Endothelial cell of coronary artery (primary cell): Measurements from ENCODE around the gene PSD2. TPM values are rescaled to one million over a fixed set of nuclear protein-coding genes. Genes with fewer than 3 reads are reported as not detected.

Experiments used
- total RNA-seq: library from RNA; depleted of rRNA; stranded (reverse); fragments of >200 nt; gene quantifications from 2 replicates; pipeline ENCODE4 v1.2.3, GENCODE V29; 2014

The PSD2 gene
- not detected in 2 replicates for total RNA-seq

DNA sequence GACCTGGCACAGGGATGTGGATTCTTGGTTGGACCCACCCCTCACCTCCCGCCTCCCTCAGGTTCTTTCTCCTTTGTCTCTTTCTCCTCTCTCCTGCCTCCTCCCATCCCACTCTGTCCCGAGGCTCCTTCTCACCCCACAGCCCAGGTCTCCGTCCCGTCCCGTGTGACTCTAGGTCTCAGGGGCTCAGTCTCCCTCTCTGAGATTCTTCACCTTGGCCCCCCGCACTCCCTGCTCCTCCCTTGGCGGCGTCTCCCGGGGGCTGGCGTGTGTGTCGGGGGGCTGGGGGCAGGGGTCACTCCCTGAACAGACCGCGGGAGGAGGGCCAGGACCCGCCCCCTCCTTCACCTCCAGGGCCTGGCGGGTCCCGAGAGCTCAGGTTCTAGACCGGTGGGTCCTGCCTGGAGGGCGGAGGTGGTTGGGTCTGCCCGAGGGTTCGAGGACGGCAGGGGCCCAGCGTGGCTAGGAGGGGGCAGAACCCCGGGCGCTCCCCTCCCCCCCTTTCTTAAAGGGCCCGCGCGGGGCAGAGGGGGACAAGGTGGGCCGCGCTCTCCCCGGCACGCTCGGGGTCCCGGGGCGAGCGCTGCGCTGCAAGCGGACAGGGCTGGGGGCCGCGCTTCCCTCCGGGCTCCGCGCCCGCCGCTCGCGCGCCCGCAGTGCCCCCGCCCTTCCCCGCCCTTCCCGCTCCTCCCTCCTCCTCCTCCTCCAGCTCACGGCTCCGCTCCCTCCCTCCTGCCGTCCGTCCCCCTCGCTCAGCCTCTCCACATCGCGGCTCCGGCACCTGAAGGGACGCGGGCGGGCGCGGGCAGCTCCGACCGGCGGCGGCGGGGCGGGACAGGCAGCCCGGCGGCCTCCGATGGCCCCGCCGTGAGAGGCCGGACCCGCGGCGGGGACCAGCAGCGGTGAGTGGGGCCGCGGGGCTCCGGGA is at the start of gene PSD2:
Gene PSD2 (plus strand): TSS at position 735 of the 928 bp plus-strand sequence. CDS start 13,633 bp downstream, outside the sequence.

Other genes starting within 250 kb of the PSD2 start
- gene UBE2D2, start 234.5 kb upstream of the PSD2 start, total RNA-seq, result 53.9 and 56.6 TPM in 2 replicates
- 6.5 and 23.0 TPM in 2 replicates for gene CXXC5, start 147.5 kb upstream of the PSD2 start, total RNA-seq
- 0.66 and 2.1 TPM in 2 replicates for gene NRG2, start 247.5 kb downstream of the PSD2 start, total RNA-seq